ENCODE measurements around the gene ABHD2.

DNA sequence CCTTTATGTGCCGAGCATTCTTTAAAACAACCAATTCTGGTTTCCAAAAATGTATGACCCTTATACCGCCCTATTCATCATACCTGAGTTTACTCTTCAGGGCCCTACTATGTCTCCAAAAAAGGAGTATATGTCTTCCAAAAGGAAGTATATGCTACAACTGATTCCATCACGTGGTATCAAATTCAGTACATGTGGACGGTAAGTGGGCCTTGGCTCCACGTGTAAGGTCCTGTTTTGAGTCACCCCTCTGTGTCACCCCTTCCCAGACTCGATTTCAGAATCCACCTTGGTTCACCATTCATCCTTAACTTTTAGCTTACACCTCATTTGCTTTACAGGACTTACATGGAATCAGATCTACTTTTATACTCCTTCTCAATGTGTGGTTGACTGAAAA is 37.8 kb downstream of the ABHD2 start:
- TF ChIP-seq CTCF (IDR thresholded peaks at IDR 0.05) = no peak
- no peak for TF ChIP-seq ZFX (IDR thresholded peaks at IDR 0.05; ENCODE audit: borderline replicate concordance)

Measured in 22Rv1 (cell line).